ENCODE data around the gene STK24. TPM values are rescaled to one million over a fixed set of nuclear protein-coding genes. Genes with fewer than 3 reads are reported as not detected.
"Not testable (repeated sequence)": the region's sequence is repeated elsewhere in the genome, so short reads cannot be mapped to it uniquely, and the experiment has no call there.

STK24 gene
- total RNA-seq, 1 donor from 2014 or later: 139 TPM

DNA sequence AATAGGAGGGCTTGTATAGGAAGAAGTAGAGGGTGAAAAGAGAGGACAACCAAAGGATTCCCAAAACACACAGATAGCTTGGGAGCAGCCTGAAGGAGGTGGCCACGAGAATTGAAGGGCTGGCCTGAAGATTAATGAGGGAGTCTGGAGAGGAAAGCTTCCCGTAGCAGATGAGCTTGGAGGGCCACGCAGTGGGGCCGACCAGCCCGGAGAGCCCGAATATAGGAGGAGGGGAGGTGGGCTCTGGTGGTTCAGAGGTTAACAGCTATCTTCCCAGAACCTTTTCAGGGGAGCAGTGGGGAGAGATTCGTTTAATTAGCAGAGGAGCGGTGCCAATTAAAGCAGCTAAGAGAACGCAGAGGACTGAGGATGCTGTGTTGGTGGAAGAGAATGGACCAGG is 154.9 kb downstream of the STK24 start:
- no peak for DNase-seq (ENCODE audit: low spot score)
- intact Hi-C loops (cut with micrococcal nuclease): no loop called here
- no peak overlapping the region for H3K27ac Mint-ChIP-seq
- no peaks in the 10 kb centered on the region for H3K9me3 Mint-ChIP-seq
- peaks cover 5% of the 10 kb centered on the region for H3K27me3 Mint-ChIP-seq (ENCODE audit: insufficient read depth)
- H3K4me1 Mint-ChIP-seq (ENCODE audit: low read depth): no peaks in the 10 kb centered on the region
- no peaks in the 10 kb centered on the region for H3K36me3 Mint-ChIP-seq (ENCODE audit: low read depth)
- H3K4me3 Mint-ChIP-seq: no peak overlapping the region

DNA sequence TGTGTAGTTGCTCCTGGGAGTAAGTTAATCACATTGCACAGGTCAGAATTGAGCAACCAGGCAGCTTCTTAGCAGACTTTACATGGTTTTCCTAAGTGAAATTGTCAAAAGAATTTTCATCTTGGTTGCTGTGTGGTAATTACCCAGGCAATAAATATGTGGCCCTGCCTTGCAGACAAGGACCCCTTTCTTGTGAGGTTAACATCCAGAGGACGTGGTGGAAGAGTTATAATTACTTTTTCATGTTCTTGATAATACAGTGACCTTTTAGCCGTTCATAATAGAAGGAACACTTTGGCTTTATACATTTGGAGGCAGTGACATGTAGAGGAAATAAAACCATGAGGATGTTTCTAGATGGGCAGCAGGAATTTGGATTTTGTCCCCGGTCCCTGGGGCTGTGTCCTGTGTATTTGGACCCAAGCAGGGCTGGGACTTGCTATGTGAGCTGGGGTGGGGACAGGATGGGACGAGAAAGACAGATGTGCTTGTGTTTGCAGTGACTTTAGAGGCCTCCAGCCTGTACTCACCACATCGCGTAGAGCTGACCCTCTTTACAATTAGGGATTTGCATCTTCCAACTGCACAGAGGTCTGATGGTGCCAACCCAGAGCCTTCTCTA is 156.2 kb downstream of the STK24 start:
- H3K27ac Mint-ChIP-seq: no peak overlapping the region
- no peak for DNase-seq (ENCODE audit: low spot score)
- peaks cover 5% of the 10 kb centered on the region for H3K27me3 Mint-ChIP-seq (ENCODE audit: insufficient read depth)
- no peaks in the 10 kb centered on the region for H3K9me3 Mint-ChIP-seq
- no peak overlapping the region for H3K4me3 Mint-ChIP-seq
- no peaks in the 10 kb centered on the region for H3K36me3 Mint-ChIP-seq (ENCODE audit: low read depth)
- intact Hi-C loops (cut with micrococcal nuclease): no loop called here
- no peaks in the 10 kb centered on the region for H3K4me1 Mint-ChIP-seq (ENCODE audit: low read depth)

DNA sequence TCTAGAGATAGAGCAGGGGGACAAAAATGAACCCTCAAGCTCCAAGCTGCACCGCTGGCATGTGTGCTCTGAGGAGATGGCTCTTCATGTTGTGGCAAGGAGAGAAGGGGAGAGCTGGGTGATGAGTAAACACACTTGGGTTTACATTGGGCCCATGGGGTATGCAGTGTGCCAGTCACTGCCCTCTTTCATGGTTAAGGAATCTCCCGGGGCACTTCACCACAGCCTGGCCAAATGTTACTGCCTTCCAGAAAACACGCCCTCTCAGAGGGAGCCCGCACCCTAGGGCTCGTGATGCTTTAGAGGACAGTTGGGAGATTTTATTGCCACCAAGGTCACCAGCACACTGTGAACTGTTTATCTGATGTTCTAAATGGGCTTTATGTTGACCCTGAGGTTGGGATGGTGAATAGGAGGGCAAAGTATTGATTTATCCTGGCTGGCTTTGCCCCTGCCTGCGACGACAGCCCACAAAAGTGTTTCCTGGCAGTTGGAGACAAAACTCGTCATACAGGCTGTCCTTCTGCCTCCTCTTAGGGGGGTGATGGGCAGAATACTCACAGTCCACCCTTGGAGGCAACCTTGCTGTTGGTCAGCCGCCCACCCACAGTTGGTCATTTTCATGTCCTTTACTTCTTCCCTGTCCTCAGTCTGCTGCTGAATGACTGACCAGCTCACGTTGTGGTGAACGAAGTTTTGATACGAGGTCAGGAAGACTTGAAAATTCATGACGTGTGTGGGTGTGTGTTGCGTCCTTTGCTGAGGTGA is 156.9 kb downstream of the STK24 start:
- no peaks in the 10 kb centered on the region for H3K4me1 Mint-ChIP-seq (ENCODE audit: low read depth)
- H3K27me3 Mint-ChIP-seq (ENCODE audit: insufficient read depth): peaks cover 2% of the 10 kb centered on the region
- no peak overlapping the region for H3K4me3 Mint-ChIP-seq
- no peaks in the 10 kb centered on the region for H3K36me3 Mint-ChIP-seq (ENCODE audit: low read depth)
- DNase-seq (ENCODE audit: low spot score): no peak
- intact Hi-C loops (cut with micrococcal nuclease): no loop called here
- no peak overlapping the region for H3K27ac Mint-ChIP-seq
- H3K9me3 Mint-ChIP-seq: no peaks in the 10 kb centered on the region

DNA sequence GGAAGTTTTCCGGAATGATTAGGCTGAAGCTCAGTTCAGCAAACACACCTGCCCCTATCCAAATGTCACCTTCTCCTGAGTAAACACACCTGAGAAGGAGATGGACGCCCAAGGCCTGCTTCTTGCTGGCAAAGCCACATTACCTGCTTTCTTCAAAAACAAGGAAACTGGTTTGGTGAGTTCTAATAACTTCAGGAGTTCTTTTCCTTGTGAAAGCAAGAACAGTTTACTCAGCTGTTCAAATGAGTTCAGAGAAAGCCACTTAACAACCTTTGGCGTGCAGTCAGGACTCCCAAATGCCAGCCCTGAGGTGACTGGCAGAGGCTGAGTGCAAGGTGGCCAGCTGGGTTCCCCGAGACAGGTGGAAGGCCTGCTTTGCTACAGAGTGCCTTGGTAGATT is 160.5 kb downstream of the STK24 start:
- H3K27ac Mint-ChIP-seq: no peak overlapping the region
- H3K27me3 Mint-ChIP-seq (ENCODE audit: insufficient read depth): peaks cover 7% of the 10 kb centered on the region
- intact Hi-C loops (cut with micrococcal nuclease): no loop called here
- peaks cover 11% of the 10 kb centered on the region for H3K4me1 Mint-ChIP-seq (ENCODE audit: low read depth)
- H3K9me3 Mint-ChIP-seq: no peaks in the 10 kb centered on the region
- no peaks in the 10 kb centered on the region for H3K36me3 Mint-ChIP-seq (ENCODE audit: low read depth)
- H3K4me3 Mint-ChIP-seq: no peak overlapping the region
- no peak for DNase-seq (ENCODE audit: low spot score)

DNA sequence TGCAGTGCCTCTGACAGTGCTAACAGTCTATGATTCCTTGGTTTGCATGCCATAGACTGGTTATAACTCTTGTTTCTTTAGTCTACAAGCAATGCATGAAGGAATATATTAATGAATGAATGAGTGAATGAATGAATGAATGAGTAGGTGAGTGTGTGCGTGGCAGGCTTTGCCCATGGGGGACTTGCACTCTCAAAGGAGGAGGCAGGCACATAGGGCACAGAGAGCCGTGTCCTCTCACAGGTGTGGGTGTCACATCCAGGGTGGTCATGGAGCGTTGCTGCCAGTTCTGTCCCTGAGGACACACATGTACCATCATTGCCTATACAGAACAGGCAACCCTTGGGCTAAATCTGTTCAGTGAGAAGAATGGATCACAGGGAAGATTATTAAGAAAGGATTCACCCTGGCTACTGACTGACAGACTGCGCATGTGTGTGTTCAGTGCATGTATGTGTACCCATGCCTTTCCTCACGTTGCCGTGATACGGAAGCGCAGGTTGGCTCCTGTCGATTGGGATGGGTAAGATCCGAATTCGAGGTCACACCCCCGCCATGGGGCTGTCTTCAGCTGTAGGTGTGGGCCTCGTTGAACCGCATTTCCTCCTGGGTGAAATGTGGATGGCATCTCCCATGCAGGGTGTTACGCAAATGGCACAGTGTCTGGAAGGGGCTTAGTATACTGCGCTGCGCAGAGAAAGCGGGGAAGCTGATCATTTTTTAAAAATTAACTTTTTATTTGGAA is 161.4 kb downstream of the STK24 start:
- no peaks in the 10 kb centered on the region for H3K9me3 Mint-ChIP-seq
- no peak overlapping the region for H3K27ac Mint-ChIP-seq
- H3K36me3 Mint-ChIP-seq (ENCODE audit: low read depth): no peaks in the 10 kb centered on the region
- intact Hi-C loops (cut with micrococcal nuclease): no loop called here
- DNase-seq (ENCODE audit: low spot score): no peak
- H3K27me3 Mint-ChIP-seq (ENCODE audit: insufficient read depth): peaks cover 7% of the 10 kb centered on the region
- no peak overlapping the region for H3K4me3 Mint-ChIP-seq
- peaks cover 12% of the 10 kb centered on the region for H3K4me1 Mint-ChIP-seq (ENCODE audit: low read depth)

DNA sequence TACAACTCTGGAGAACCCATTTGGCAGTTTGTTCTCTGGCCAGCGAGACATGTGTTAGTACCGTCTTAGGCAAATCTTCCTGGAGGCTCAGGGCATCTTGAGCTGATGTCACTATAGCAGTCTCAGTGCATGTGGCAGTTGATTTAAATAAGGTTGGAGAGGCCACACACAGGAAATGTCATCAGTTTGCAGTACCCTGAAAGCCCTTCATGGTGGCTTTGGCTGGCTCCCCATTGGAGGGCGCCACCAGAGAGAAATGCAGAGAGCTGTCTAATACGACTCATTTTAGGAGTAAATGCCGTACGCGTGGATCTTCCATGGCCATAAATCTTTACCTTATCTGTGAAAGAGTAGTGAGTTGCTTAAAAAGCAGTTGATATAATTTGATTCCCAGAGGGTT is 163.1 kb downstream of the STK24 start:
- no peaks in the 10 kb centered on the region for H3K36me3 Mint-ChIP-seq (ENCODE audit: low read depth)
- no peaks in the 10 kb centered on the region for H3K9me3 Mint-ChIP-seq
- H3K27ac Mint-ChIP-seq: no peak overlapping the region
- peaks cover 12% of the 10 kb centered on the region for H3K4me1 Mint-ChIP-seq (ENCODE audit: low read depth)
- intact Hi-C loops (cut with micrococcal nuclease): no loop called here
- DNase-seq (ENCODE audit: low spot score): no peak
- H3K27me3 Mint-ChIP-seq (ENCODE audit: insufficient read depth): peaks cover 7% of the 10 kb centered on the region
- no peak overlapping the region for H3K4me3 Mint-ChIP-seq

DNA sequence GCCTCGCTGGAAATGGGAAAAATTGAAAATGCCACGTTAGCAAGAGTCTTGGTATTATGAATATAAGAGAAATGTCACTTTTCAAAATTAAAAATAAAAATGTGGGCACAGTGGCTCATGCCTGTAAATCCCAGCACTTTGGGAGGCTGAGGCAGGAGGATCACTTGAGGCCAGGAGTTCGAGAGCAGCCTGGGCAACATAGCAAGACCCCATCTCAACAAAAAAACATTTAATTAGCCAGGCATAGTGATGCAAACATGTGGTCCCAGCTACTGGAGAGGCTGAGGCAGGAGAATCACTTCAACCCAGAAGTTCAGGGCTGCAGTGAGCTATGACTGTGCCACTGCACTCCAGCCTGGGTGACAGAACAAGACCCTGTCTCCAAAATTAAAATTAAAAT is 163.6 kb downstream of the STK24 start:
- peaks cover 12% of the 10 kb centered on the region for H3K4me1 Mint-ChIP-seq (ENCODE audit: low read depth)
- DNase-seq (ENCODE audit: low spot score); intact Hi-C loops (cut with micrococcal nuclease); H3K36me3 Mint-ChIP-seq (ENCODE audit: low read depth); H3K9me3 Mint-ChIP-seq; H3K4me3 Mint-ChIP-seq; H3K27me3 Mint-ChIP-seq (ENCODE audit: insufficient read depth); H3K27ac Mint-ChIP-seq: not testable (repeated sequence)

DNA sequence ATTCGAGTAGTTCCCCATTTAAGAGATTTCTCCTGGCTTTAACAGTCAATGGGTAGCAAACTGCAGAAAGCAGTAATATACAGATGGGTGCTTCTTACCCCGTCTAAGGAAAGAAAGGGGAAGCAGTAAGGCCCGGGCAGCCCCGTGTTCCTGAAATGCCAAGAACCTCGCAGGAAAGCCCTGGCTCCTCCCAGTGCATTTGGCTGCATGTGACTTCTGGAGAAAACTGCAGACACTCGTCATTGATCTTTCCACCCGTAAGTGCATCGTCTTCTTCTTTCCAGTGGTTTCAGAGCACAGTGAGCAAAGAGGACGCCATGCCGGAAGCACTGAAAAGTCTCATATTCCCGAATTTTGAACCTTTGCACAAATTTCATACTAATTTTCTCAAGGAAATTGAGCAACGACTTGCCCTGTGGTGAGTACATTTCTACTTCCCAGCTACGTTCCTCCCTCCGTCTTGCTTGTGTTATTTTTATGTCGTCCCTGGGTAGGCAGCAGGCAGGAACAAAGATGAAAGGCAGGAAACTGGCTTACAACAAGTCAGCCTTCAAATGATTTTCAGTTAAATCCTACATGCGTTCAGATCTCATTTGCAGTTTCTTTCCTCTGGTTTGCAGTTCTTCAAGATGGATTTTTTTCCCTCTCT is 165.2 kb downstream of the STK24 start:
- DNase-seq (ENCODE audit: low spot score): no peak
- Mint-ChIP-seq H3K4me1 (ENCODE audit: low read depth) (peaks cover 12% of the 10 kb centered on the region), H3K27me3 (ENCODE audit: insufficient read depth) (peaks cover 7% of the 10 kb centered on the region), H3K36me3 (ENCODE audit: low read depth) (no peaks in the 10 kb centered on the region), H3K4me3 (peak overlapping the region; percentile 57), H3K9me3 (no peaks in the 10 kb centered on the region), H3K27ac (no peak overlapping the region)
- intact Hi-C loops (cut with micrococcal nuclease): no loop called here

DNA sequence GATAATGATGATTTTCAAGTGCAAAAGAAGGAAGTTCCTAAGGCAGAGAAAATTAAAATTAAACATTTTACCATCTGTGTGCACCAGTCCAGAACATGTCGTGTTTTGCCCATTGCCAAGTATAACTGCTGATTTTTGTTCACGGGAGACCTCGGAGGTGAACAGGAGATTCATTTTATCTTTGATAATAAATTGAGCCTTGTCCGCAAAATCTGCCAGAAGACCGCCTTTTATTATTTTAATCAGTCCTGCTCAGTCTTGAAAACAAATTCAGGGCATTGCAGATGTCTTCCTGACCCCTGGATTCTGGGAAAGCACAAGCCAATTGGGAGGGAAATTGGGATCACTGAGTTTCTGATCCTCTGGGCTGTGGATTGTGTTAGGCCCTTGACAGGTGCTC is 165.9 kb downstream of the STK24 start:
- intact Hi-C loops (cut with micrococcal nuclease): no loop called here
- H3K36me3 Mint-ChIP-seq (ENCODE audit: low read depth): no peaks in the 10 kb centered on the region
- no peak overlapping the region for H3K4me3 Mint-ChIP-seq
- DNase-seq (ENCODE audit: low spot score): no peak
- no peak overlapping the region for H3K27ac Mint-ChIP-seq
- H3K4me1 Mint-ChIP-seq (ENCODE audit: low read depth): peaks cover 12% of the 10 kb centered on the region
- H3K9me3 Mint-ChIP-seq: no peaks in the 10 kb centered on the region
- peaks cover 7% of the 10 kb centered on the region for H3K27me3 Mint-ChIP-seq (ENCODE audit: insufficient read depth)

DNA sequence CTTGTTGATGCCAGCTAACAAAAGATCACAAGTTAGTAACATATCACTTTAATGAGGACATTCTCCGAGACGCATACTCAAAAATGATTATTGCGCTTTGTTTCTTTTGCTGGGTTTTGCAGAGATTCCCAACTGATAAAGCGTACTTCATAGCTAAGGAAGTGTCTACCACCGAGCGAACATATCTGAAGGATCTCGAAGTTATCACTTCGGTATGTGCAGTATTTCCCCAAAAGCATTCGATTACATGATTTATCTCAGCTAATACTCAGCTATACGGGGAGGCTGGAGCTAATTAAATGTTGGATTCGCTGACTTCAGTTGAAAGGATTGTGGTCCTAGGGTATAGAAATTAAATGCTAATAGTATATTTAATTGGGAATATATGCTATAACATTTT is 166.3 kb downstream of the STK24 start:
- Mint-ChIP-seq H3K27ac (no peak overlapping the region), H3K4me1 (ENCODE audit: low read depth) (peaks cover 12% of the 10 kb centered on the region), H3K9me3 (no peaks in the 10 kb centered on the region), H3K36me3 (ENCODE audit: low read depth) (no peaks in the 10 kb centered on the region), H3K4me3 (no peak overlapping the region), H3K27me3 (ENCODE audit: insufficient read depth) (peaks cover 7% of the 10 kb centered on the region)
- intact Hi-C loops (cut with micrococcal nuclease): no loop called here
- DNase-seq (ENCODE audit: low spot score): no peak

DNA sequence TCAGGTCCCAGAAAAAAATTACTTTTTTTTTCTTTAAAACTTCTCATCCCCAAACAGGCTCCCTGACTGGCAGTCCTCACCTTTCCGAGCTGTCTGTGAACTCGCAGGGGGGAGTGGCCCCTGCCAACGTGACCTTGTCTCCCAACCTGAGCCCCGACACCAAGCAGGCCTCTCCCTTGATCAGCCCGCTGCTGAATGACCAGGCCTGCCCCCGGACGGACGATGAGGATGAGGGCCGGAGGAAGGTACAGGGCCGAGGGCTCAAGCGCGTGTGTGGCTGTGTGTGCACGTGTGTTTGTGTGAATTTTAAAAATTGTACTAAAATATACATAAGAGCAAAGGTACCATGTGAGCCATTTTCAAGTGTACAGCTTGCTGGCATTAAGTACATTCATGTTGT is 167.6 kb downstream of the STK24 start:
- Mint-ChIP-seq H3K9me3 (no peaks in the 10 kb centered on the region), H3K4me1 (ENCODE audit: low read depth) (peaks cover 12% of the 10 kb centered on the region), H3K4me3 (no peak overlapping the region), H3K27me3 (ENCODE audit: insufficient read depth) (peaks cover 7% of the 10 kb centered on the region), H3K27ac (no peak overlapping the region), H3K36me3 (ENCODE audit: low read depth) (no peaks in the 10 kb centered on the region)
- intact Hi-C loops (cut with micrococcal nuclease): no loop called here
- DNase-seq (ENCODE audit: low spot score): no peak

DNA sequence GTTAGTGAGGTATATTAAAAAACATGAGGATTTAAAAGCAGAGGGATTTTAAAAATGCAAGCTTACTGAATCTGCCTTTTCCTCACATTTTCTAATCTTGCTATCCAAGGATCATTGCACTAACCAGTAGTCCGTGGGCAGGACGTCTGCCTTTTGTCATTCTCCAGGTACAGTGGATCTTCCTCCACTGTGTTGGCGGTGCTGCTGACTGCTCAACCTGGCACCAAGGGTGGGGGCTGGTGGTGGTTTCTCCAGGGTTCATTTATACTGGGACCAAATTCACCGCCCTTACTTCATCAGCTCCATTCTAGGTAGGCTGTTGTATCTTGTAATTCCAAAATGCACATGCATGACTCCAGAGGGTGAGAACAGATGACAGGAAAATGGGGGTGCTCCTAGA is 169.3 kb downstream of the STK24 start:
- H3K4me1 Mint-ChIP-seq (ENCODE audit: low read depth): peaks cover 12% of the 10 kb centered on the region
- intact Hi-C loops (cut with micrococcal nuclease): no loop called here
- no peaks in the 10 kb centered on the region for H3K36me3 Mint-ChIP-seq (ENCODE audit: low read depth)
- H3K4me3 Mint-ChIP-seq: no peak overlapping the region
- H3K27me3 Mint-ChIP-seq (ENCODE audit: insufficient read depth): peaks cover 7% of the 10 kb centered on the region
- no peak for DNase-seq (ENCODE audit: low spot score)
- H3K9me3 Mint-ChIP-seq: no peaks in the 10 kb centered on the region
- H3K27ac Mint-ChIP-seq: no peak overlapping the region

DNA sequence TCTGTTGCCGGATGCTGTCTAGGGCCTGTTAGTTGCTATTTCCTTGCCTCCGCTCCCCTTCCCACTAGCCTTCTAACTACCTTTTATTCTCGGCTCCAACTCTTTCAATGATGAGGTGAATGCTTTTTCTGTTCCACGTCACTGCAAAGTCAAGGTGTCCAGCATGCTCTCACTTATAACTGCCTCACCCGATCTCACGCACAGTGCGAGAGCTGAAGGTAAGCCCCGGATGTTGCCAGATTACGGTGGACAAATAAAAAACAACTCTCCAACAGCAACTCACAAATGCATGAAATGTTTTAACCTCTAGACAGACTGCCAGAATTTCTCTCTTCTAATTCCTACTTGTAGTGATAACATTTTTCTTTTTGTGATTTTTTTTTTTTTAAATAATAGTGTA is 169.9 kb downstream of the STK24 start:
- H3K9me3 Mint-ChIP-seq: no peaks in the 10 kb centered on the region
- H3K36me3 Mint-ChIP-seq (ENCODE audit: low read depth): no peaks in the 10 kb centered on the region

More for the DNA sequence above, 169.9 kb downstream of the STK24 start:
- Mint-ChIP-seq H3K27ac (no peak overlapping the region), H3K27me3 (ENCODE audit: insufficient read depth) (peaks cover 5% of the 10 kb centered on the region), H3K4me3 (no peak overlapping the region), H3K4me1 (ENCODE audit: low read depth) (peaks cover 6% of the 10 kb centered on the region)
- no peak for DNase-seq (ENCODE audit: low spot score)
- intact Hi-C loops (cut with micrococcal nuclease): no loop called here
